B cell (primary cell): Measurements from ENCODE around the gene ZDHHC24. TPM values are rescaled to one million over a fixed set of nuclear protein-coding genes. Genes with fewer than 3 reads are reported as not detected.

Experiments used
- ATAC-seq: fragments of 200-7000 bp; cut with Tn5 transposase; one replicate; pipeline ENCODE4 v1.10.0; 2021; ENCODE audit warnings: low read depth, mild to moderate bottlenecking, moderate number of reproducible peaks, moderate library complexity
- CTCF ChIA-PET: fragments of 350-600 bp; sonication (Branson Sonifier 250); formaldehyde crosslinking; loops from one replicate; lab custom pipeline; 2021; ENCODE audit warnings: antibody characterized with exemption, inconsistent platforms; lab: Charles Lee
- POLR2A ChIA-PET: fragments of 350-600 bp; sonication (Branson Sonifier 250); formaldehyde crosslinking; loops from one replicate; lab custom pipeline; 2021; ENCODE audit warnings: antibody characterized with exemption; lab: Charles Lee
- DNase-seq: peaks from one replicate; pipeline ENCODE4 v3.0.0; 2013
- H2AFZ ChIP-seq: 2 replicates; pipeline ENCODE4 v1.6.1; 2012; ENCODE audit warnings: mild to moderate bottlenecking, low read depth, low read length; ENCODE audit not compliant: insufficient read depth, poor library complexity, severe bottlenecking
- H3K27ac ChIP-seq, 2 donors: 1 replicate in 1 of 2; 2 replicates in 1 of 2; pipeline ENCODE4 v1.5.1; 2012 to 2013; ENCODE audit warnings: low read length in 2 of 2, mild to moderate bottlenecking in 2 of 2, moderate library complexity in 1 of 2
- H3K27me3 ChIP-seq, 4 experiments: fragments of 200-600 bp in 1 of 4; sonication (generic) in 1 of 4; replicated peaks in 1 of 4; 1 replicate in 2 of 4; 2 replicates in 2 of 4; pipeline versions ENCODE4 v1.6.1 to v1.7.0; 2013 to 2016; ENCODE audit warnings: low read length in 3 of 4, mild to moderate bottlenecking in 2 of 4, mixed read lengths in 1 of 4, moderate library complexity in 1 of 4; ENCODE audit not compliant: insufficient read depth in 4 of 4, control insufficient read depth in 3 of 4; ENCODE audit errors: control extremely low read depth in 1 of 4
- H3K36me3 ChIP-seq, 2 experiments: replicated peaks in 1 of 2; 1 replicate in 1 of 2; 2 replicates in 1 of 2; pipeline versions ENCODE4 v1.6.1 to v1.7.1; 2013; ENCODE audit warnings: low read length in 1 of 2; ENCODE audit not compliant: insufficient read depth in 2 of 2, control insufficient read depth in 1 of 2; ENCODE audit errors: control extremely low read depth in 1 of 2, extremely low read depth in 1 of 2
- H3K4me1 ChIP-seq, 2 donors: fragments of 200-600 bp in 1 of 2; sonication (generic) in 1 of 2; 1 replicate in 1 of 2; 2 replicates in 1 of 2; pipeline versions ENCODE4 v1.5.1 to v1.6.1; 2013 to 2017; ENCODE audit warnings: low read length in 2 of 2; ENCODE audit not compliant: control insufficient read depth in 2 of 2, insufficient read depth in 2 of 2
- H3K4me2 ChIP-seq: replicated peaks from 2 replicates; pipeline ENCODE3; 2012; ENCODE audit warnings: mild to moderate bottlenecking, low read depth, low read length; ENCODE audit not compliant: poor library complexity, severe bottlenecking
- H3K4me3 ChIP-seq, 5 experiments: fragments of 200-600 bp in 1 of 5; sonication (generic) in 1 of 5; 1 replicate in 3 of 5; 2 replicates in 2 of 5; pipeline versions ENCODE4 v1.5.1 to v1.7.0; 2011 to 2016; ENCODE audit warnings: low read length in 4 of 5, mild to moderate bottlenecking in 4 of 5, low read depth in 2 of 5, control low read depth in 1 of 5, moderate library complexity in 1 of 5; ENCODE audit not compliant: insufficient read depth in 1 of 5; ENCODE audit errors: control extremely low read depth in 1 of 5, extremely low read depth in 1 of 5
- H3K79me2 ChIP-seq: fragments of 200-600 bp; sonication (generic); one replicate; pipeline ENCODE4 v1.6.0; 2016; ENCODE audit warnings: low read length; ENCODE audit not compliant: control insufficient read depth, insufficient read depth
- H3K9ac ChIP-seq: fragments of 200-600 bp; sonication (generic); 2 replicates; pipeline ENCODE4 v1.6.1; 2017; ENCODE audit warnings: mild to moderate bottlenecking, low read length, moderate library complexity
- H3K9me3 ChIP-seq, 3 donors: one replicate each; pipeline versions ENCODE4 v1.6.1 to v1.7.1; 2013; ENCODE audit warnings: low read length in 2 of 3; ENCODE audit not compliant: control insufficient read depth in 2 of 3, insufficient read depth in 1 of 3; ENCODE audit errors: control extremely low read depth in 1 of 3
- H4K20me1 ChIP-seq: 2 replicates; pipeline ENCODE4 v1.6.0; 2012; ENCODE audit warnings: mild to moderate bottlenecking, low read length; ENCODE audit not compliant: insufficient read depth, control insufficient read depth, poor library complexity, severe bottlenecking
- H3K27ac Mint-ChIP-seq: one replicate; pipeline ENCODE4 v1.8.0; 2021; ENCODE audit warnings: mixed read lengths
- H3K27me3 Mint-ChIP-seq: one replicate; pipeline ENCODE4 v1.8.0; 2021; ENCODE audit warnings: mixed read lengths
- H3K4me1 Mint-ChIP-seq: one replicate; pipeline ENCODE4 v1.8.0; 2021; ENCODE audit warnings: mixed read lengths
- H3K4me3 Mint-ChIP-seq: one replicate; pipeline ENCODE4 v1.8.0; 2021; ENCODE audit warnings: mixed read lengths
- H3K9me3 Mint-ChIP-seq: one replicate; pipeline ENCODE4 v1.8.0; 2022; ENCODE audit warnings: mixed read lengths; ENCODE audit not compliant: insufficient read depth
- EZH2 ChIP-seq: IDR thresholded peaks from 2 replicates; pipeline ENCODE4 v1.6.1; 2012; ENCODE audit warnings: borderline replicate concordance, low read depth, mild to moderate bottlenecking, moderate library complexity, low read length; ENCODE audit not compliant: insufficient read depth, poor library complexity, severe bottlenecking
- WGBS: methylation state at CpG from one replicate; pipeline ENCODE4 v1.1.5; 2013; ENCODE audit warnings: missing lambda C conversion rate; ENCODE audit not compliant: insufficient coverage; 5-methylcytosine and 5-hydroxymethylcytosine counted together
- intact Hi-C: fragments of 100-400 bp; cut with micrococcal nuclease; formaldehyde crosslinking; loops from one replicate; pipeline ENCODE4 v1.10.0; 2022
- polyA plus RNA-seq: library from polyadenylated mRNA; depleted of rRNA; stranded (reverse); fragments of >200 nt; gene quantifications from 2 replicates; pipeline ENCODE4 v1.2.3, GENCODE V29; 2012
- total RNA-seq, 2 donors: library from RNA; stranded (reverse); fragments of 120-200 nt in 1 of 2; gene quantifications; 1 replicate in 1 of 2; 2 replicates in 1 of 2; pipeline versions ENCODE4 v1.2.3 to v1.2.4, GENCODE V29; 2013 to 2022
- TF ChIP-seq, protein P1 (sequence below): fragments of 200-600 bp; IDR thresholded peaks from one replicate; pipeline ENCODE4 v1.8.0; 2022; ENCODE audit warnings: antibody characterized with exemption, mild to moderate bottlenecking

Gene ZDHHC24
- total and polyA plus RNA-seq, 2 donors (not counting 1 experiment from before 2014, with no cell fraction given), result 29.7 to 32.6 TPM

DNA sequence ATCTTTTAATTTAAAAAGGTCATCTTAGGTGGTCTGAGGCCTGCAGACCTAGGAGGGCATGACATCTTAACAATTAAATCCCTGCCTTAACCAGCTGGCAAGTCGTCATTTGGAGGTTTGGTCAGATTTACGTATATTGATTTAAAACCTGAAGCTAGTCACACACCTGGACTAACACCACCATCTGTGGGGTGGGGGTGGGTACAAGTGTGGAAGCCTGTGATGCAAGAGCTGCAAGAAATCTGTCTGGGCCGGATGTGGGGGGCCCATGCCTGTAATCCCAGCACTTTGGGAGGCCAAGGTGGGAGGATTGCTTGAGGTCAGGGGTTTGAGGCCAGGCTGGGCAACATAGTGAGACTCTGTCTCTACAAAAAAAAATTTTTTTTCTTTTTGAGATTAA lies 35.4 kb upstream of the ZDHHC24 start:
- Histone ChIP-seq H3K27ac (no peak overlapping the region), H3K79me2 (no peaks in the 10 kb centered on the region), H3K36me3 (no peaks in the 10 kb centered on the region), H3K4me2 (no peak overlapping the region), H3K9me3 (peaks cover 3 to 14% (median 5%) of the 10 kb centered on the region in 3 donors), H3K4me3 (no peak overlapping the region), H2AFZ (no peak overlapping the region), H4K20me1 (no peaks in the 10 kb centered on the region), H3K9ac (no peak overlapping the region), H3K27me3 (peaks cover 0 to 4% (median 0%) of the 10 kb centered on the region in 4 experiments), H3K4me1 (peaks cover 3 to 7% of the 10 kb centered on the region in 2 donors)
- ChIA-PET POLR2A (interaction anchor here (0.6 to 1.8 kb wide), 2 partner anchors 35 to 97 kb away, joined by 3 to 10 read pairs; partner anchors contain the start of genes RBM14 and RBM4B), CTCF (interaction anchor here (0.5 to 12.2 kb wide), 17 partner anchors 9 to 253 kb away, joined by 3 to 301 read pairs (median 4); partner anchors contain the start of genes CCDC87, CTSF, RBM4 and RBM4B)
- DNase-seq, result no peak
- TF ChIP-seq, protein P1, sequence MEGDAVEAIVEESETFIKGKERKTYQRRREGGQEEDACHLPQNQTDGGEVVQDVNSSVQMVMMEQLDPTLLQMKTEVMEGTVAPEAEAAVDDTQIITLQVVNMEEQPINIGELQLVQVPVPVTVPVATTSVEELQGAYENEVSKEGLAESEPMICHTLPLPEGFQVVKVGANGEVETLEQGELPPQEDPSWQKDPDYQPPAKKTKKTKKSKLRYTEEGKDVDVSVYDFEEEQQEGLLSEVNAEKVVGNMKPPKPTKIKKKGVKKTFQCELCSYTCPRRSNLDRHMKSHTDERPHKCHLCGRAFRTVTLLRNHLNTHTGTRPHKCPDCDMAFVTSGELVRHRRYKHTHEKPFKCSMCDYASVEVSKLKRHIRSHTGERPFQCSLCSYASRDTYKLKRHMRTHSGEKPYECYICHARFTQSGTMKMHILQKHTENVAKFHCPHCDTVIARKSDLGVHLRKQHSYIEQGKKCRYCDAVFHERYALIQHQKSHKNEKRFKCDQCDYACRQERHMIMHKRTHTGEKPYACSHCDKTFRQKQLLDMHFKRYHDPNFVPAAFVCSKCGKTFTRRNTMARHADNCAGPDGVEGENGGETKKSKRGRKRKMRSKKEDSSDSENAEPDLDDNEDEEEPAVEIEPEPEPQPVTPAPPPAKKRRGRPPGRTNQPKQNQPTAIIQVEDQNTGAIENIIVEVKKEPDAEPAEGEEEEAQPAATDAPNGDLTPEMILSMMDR, result no peak
- TF ChIP-seq EZH2, result no peak
- Mint-ChIP-seq H3K27me3 (peaks cover 9% of the 10 kb centered on the region), H3K4me3 (no peak overlapping the region), H3K4me1 (peaks cover 8% of the 10 kb centered on the region), H3K9me3 (peaks cover 3% of the 10 kb centered on the region), H3K27ac (no peak overlapping the region)
- intact Hi-C loops, result no loop called here
- no peak for ATAC-seq
- WGBS, result 100% methylated on average over 1 of the region's 3 CpGs

DNA sequence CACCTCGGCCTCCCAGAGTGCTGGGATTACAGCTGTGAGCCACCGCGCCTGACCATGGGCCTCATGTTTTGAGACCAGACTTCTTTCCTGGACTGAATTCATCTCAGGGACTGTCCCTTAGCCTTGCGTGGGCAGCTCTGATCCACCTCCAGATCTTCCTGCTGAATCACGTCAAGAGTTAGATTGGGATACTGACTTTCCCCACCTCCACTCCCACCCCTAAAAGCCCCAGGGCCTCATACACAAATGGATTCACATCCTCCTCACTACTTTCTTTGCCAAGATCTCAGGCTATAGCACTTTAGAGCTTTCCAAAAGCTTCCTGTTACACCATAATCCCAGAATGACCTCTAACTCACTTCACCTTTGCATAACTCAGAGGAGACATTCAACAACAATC lies 35.0 kb upstream of the ZDHHC24 start:
- ChIA-PET CTCF (interaction anchor here (0.5 to 12.2 kb wide), 17 partner anchors 9 to 253 kb away, joined by 3 to 301 read pairs (median 4); partner anchors contain the start of genes CCDC87, CTSF, RBM4 and RBM4B), POLR2A (interaction anchor here (0.6 to 1.8 kb wide), 2 partner anchors 31 to 97 kb away, joined by 3 to 10 read pairs; partner anchors contain the start of gene RBM4B)
- Histone ChIP-seq H3K27me3 (peaks cover 0 to 4% (median 0%) of the 10 kb centered on the region in 4 experiments), H3K9me3 (peaks cover 3 to 14% (median 5%) of the 10 kb centered on the region in 3 donors), H4K20me1 (no peaks in the 10 kb centered on the region), H3K4me2 (no peak overlapping the region), H3K79me2 (no peaks in the 10 kb centered on the region), H3K9ac (no peak overlapping the region), H2AFZ (no peak overlapping the region), H3K27ac (no peak overlapping the region), H3K36me3 (no peaks in the 10 kb centered on the region), H3K4me3 (no peak overlapping the region), H3K4me1 (peaks cover 3 to 7% of the 10 kb centered on the region in 2 donors)
- Mint-ChIP-seq H3K27me3 (peaks cover 9% of the 10 kb centered on the region), H3K4me3 (no peak overlapping the region), H3K4me1 (peaks cover 8% of the 10 kb centered on the region), H3K27ac (no peak overlapping the region), H3K9me3 (peaks cover 3% of the 10 kb centered on the region)
- TF ChIP-seq EZH2, result no peak
- intact Hi-C loops, result no loop called here
- 90% methylated on average over 5 of the region's 5 CpGs for WGBS
- no peak for ATAC-seq
- DNase-seq, result no peak
